AG09309 (cell line): Measurements from ENCODE around the gene SFRP4.

ENCODE experiments used
- DNase-seq: peaks from one replicate; pipeline ENCODE4 v3.0.0-alpha.2; 2010; ENCODE audit warnings: low read depth
- H3K4me3 ChIP-seq: 2 replicates; pipeline ENCODE4 v1.5.1; 2011; ENCODE audit warnings: mild to moderate bottlenecking, low read depth, low read length, moderate library complexity; ENCODE audit not compliant: control insufficient read depth
- TF ChIP-seq, protein P1 (sequence below): IDR thresholded peaks from 2 replicates; pipeline ENCODE4 v1.5.1; 2011; ENCODE audit warnings: mild to moderate bottlenecking, low read depth, low read length, inconsistent platforms; ENCODE audit not compliant: insufficient read depth, control insufficient read depth; ENCODE audit errors: missing control alignments

SFRP4 gene

GRCh38 chr7:37942934-37943610 lies 26.5 kb upstream of the SFRP4 start:
- no peak for DNase-seq

DNA sequence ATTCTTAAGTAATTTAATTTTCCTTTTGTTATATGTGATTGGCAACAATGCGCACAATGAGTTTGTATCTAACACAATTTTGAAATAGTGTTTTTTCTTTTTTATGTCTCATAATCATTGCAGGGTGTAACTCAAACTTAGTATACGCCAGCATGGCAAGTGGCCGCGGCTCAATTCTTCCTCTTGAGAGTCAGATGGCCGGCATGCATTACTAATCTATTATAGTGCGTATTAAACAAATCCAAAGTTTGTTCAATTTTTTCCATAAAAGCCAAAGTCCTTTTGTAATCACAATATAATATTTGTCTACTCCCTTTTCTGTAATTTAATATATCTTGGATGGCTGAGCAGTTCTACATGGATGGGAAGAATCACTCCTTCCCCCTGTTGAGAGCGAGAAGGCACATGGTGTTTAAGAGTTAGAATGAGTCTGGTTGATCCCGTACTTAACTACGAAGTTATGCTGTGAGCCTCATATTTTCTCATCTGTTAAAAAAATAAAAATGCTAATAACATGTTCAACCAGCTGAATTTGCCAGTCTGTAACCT lies 16.5 kb upstream of the SFRP4 start:
- no peak overlapping the region for H3K4me3 ChIP-seq
- TF ChIP-seq, protein P1, sequence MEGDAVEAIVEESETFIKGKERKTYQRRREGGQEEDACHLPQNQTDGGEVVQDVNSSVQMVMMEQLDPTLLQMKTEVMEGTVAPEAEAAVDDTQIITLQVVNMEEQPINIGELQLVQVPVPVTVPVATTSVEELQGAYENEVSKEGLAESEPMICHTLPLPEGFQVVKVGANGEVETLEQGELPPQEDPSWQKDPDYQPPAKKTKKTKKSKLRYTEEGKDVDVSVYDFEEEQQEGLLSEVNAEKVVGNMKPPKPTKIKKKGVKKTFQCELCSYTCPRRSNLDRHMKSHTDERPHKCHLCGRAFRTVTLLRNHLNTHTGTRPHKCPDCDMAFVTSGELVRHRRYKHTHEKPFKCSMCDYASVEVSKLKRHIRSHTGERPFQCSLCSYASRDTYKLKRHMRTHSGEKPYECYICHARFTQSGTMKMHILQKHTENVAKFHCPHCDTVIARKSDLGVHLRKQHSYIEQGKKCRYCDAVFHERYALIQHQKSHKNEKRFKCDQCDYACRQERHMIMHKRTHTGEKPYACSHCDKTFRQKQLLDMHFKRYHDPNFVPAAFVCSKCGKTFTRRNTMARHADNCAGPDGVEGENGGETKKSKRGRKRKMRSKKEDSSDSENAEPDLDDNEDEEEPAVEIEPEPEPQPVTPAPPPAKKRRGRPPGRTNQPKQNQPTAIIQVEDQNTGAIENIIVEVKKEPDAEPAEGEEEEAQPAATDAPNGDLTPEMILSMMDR = no peak
- DNase-seq = no peak

More at GRCh38 chr7:37942934-37943610, 26.5 kb upstream of the SFRP4 start:
- no peak overlapping the region for H3K4me3 ChIP-seq
- TF ChIP-seq, protein P1 = no peak

DNA sequence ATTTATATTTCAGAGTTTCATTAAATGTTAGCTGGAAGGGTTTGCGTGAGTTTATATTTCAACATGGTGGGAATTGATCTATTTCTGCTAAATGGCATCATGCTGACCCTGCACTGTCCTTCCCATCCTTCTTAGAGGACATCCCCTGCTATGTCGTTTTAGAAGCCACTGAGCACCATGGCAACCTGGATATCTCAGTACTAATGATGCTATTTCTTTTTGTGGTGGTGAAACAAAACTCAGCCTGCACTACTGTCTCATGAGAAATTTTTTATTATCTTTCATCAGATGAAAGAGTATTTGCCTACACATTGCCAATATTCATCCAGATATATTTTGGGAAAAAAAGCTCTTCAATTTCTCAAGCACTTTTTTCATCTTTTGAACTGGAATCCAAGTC lies 15.9 kb upstream of the SFRP4 start:
- TF ChIP-seq, protein P1 = no peak
- no peak for DNase-seq
- no peak overlapping the region for H3K4me3 ChIP-seq

DNA sequence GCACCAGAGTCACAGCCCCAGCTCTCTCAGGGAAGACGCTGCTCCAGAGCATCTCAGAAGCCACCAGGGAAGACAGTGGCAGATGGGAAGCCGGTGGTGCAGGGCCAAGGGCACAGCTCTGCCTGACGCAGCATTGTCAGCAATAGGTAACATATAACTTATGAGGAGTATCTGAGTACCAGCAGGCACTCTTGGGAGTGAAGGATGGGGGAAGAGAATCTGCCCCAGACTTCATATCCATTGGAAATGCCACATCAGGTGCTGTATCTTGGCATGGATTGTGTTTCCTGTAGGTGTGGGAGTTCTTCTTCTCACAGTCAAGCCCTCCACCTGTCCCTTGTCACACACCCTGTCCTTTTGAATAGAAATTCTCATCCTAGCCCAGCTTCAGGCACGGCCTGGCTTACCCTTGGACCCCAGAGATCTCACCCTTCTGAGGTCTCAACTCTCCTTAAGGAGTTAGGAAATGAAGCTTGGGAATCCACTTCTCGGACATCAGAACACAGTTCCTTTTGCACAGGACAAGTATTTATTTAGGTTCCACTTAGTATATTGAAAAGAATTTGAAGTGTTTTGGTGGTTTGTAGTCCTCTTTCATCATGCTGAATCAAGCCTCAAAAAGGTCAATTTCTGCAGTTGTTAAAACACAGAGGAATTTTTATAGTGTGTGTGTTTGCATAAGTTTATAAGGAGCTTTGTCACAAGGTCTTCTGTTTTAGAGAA lies 13.8 kb upstream of the SFRP4 start:
- peak; percentile 78 for DNase-seq
- H3K4me3 ChIP-seq = no peak overlapping the region
- TF ChIP-seq, protein P1 = no peak

GRCh38 chr7:37928878-37929277 lies 12.3 kb upstream of the SFRP4 start:
- H3K4me3 ChIP-seq = no peak overlapping the region
- no peak for DNase-seq
- TF ChIP-seq, protein P1 = no peak

GRCh38 chr7:37927773-37928444 lies 11.3 kb upstream of the SFRP4 start:
- TF ChIP-seq, protein P1 = no peak
- no peak for DNase-seq

More at GRCh38 chr7:37927773-37928444, 11.3 kb upstream of the SFRP4 start:
- H3K4me3 ChIP-seq = no peak overlapping the region
